Esophagus (tissue), 2 donors: Measurements from ENCODE around the gene LGALS8. TPM values are rescaled to one million over a fixed set of nuclear protein-coding genes. Genes with fewer than 3 reads are reported as not detected.

ENCODE experiments used
- H3K27ac ChIP-seq, 2 donors: one replicate each; pipeline ENCODE4 v1.5.1; 2013; ENCODE audit warnings: low read depth in 2 of 2, mild to moderate bottlenecking in 2 of 2, inconsistent platforms in 1 of 2, low read length in 1 of 2, moderate library complexity in 1 of 2
- H3K27me3 ChIP-seq, 2 donors: one replicate each; pipeline ENCODE4 v1.6.1; 2013; ENCODE audit warnings: low read length in 2 of 2, control low read depth in 1 of 2, mild to moderate bottlenecking in 1 of 2; ENCODE audit not compliant: insufficient read depth in 2 of 2, control insufficient read depth in 1 of 2
- H3K36me3 ChIP-seq, 2 donors: one replicate each; pipeline ENCODE4 v1.6.1; 2013; ENCODE audit warnings: low read length in 1 of 2; ENCODE audit not compliant: control insufficient read depth in 2 of 2, insufficient read depth in 2 of 2
- H3K4me1 ChIP-seq, 2 donors: one replicate each; pipeline ENCODE4 v1.6.1; 2013; ENCODE audit warnings: low read length in 1 of 2; ENCODE audit not compliant: control insufficient read depth in 2 of 2, insufficient read depth in 2 of 2
- H3K4me3 ChIP-seq, 2 donors: one replicate each; pipeline ENCODE4 v1.5.1; 2013; ENCODE audit warnings: low read length in 2 of 2, mild to moderate bottlenecking in 2 of 2, low read depth in 1 of 2, moderate library complexity in 1 of 2
- H3K9me3 ChIP-seq, 2 donors: one replicate each; pipeline ENCODE4 v1.6.1; 2013; ENCODE audit warnings: mild to moderate bottlenecking in 2 of 2, low read depth in 1 of 2, low read length in 1 of 2, moderate library complexity in 1 of 2; ENCODE audit not compliant: control insufficient read depth in 2 of 2, insufficient read depth in 1 of 2
- WGBS, 2 donors: extraction: QIAGEN DNeasy Blood & Tissue Kit; methylation state at CpG; one replicate each; pipeline ENCODE4 v1.1.7; 2013; 5-methylcytosine and 5-hydroxymethylcytosine counted together
- polyA plus RNA-seq, 2 donors: library from polyadenylated mRNA; stranded (reverse); fragments of 200-250 nt; gene quantifications; one replicate each; pipeline ENCODE4 v1.2.3, GENCODE V29; 2013
- donor health status: healthy with polysubstance abuse.
- donor health status: Bipolar disorder and iron deficiency.

Gene LGALS8
- polyA plus RNA-seq, 2 donors: 22.1 to 22.6 TPM

DNA sequence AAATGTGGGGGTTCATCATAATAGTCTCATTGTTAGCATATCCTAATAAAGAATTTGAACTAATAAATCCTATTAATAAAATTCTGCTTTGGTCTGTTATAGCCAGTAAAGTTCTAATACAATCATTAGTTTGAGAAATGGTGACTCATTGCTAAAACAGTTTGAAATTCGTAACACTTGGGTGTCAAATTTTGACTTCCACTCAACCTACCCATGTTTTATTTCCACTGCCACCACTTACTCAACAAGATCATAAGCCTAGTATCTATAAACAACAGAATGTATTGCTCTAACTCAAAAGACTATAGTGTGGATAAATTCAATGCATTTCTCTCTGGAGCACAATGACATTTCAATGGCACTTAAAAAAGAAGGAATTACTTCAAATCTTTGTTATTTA lies 29.1 kb downstream of the LGALS8 start:
- Histone ChIP-seq H3K27me3 (no peaks in the 10 kb centered on the region), H3K4me3 (no peak overlapping the region), H3K4me1 (no peaks in the 10 kb centered on the region), H3K36me3 (peaks cover 33 to 40% of the 10 kb centered on the region in 2 donors), H3K27ac (no peak overlapping the region), H3K9me3 (no peaks in the 10 kb centered on the region)
- WGBS, 2 donors: 25 to 26% methylated on average over 1 of the region's 1 CpG

- Histone ChIP-seq H3K27ac (no peak overlapping the region), H3K4me1 (no peaks in the 10 kb centered on the region), H3K4me3 (no peak overlapping the region), H3K9me3 (no peaks in the 10 kb centered on the region), H3K27me3 (no peaks in the 10 kb centered on the region), H3K36me3 (peaks cover 31 to 40% of the 10 kb centered on the region in 2 donors)
- 79 to 81% methylated on average over 8 of the region's 8 CpGs for WGBS, 2 donors
These were observed 29.6 kb downstream of the LGALS8 start for GRCh38 chr1:236553370-236553769.

DNA sequence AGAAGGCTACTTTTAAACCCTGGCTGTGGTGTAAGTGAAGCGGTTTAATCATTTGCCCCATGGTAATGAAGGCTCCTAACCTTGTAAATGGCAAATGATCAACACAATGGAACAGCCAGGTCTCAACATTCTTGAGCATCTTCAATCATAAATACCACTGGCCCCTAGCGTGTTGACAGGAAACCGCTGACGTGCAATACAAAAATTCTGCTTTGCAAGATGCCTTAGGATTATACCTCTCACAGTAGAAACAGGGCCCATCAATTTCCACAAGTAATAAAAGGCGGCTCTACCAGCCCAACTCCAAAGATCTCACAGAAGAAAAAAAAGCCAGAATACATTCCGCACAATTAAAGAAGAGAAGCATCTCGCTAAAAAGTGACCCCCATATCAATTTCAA lies 32.8 kb downstream of the LGALS8 start:
- H3K27ac ChIP-seq: no peak overlapping the region
- H3K4me1 ChIP-seq: no peaks in the 10 kb centered on the region
- no peaks in the 10 kb centered on the region for H3K27me3 ChIP-seq
- peaks cover 25 to 30% of the 10 kb centered on the region in 2 donors for H3K36me3 ChIP-seq
- H3K9me3 ChIP-seq: no peaks in the 10 kb centered on the region
- 96% methylated on average over 7 of the region's 7 CpGs for WGBS, 2 donors
- no peak overlapping the region for H3K4me3 ChIP-seq

GRCh38 chr1:236558081-236558480 lies 34.3 kb downstream of the LGALS8 start:
- WGBS, 2 donors: 76 to 90% methylated on average over 9 of the region's 9 CpGs
- Histone ChIP-seq H3K36me3 (peaks cover 26 to 30% of the 10 kb centered on the region in 2 donors), H3K4me1 (no peaks in the 10 kb centered on the region), H3K9me3 (no peaks in the 10 kb centered on the region), H3K4me3 (no peak overlapping the region), H3K27ac (no peak overlapping the region), H3K27me3 (no peaks in the 10 kb centered on the region)

DNA sequence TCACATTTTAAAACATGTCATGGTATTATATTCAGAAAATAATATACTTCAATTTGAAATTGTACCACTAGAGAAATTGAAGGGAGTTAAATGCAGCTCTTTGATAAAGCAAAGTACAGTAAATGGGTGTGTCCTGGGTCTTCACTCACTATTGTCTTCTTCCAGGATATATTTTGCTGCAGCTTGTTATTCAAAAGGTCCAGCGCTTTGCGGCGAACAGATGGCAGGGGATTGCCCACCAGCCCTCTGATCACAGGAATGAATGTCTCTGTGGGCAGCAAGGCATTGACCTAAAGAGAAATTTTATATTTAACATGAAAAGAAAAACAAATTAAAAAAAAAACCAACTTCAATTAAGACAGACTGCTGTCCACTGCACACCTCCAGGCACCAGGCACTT lies 35.1 kb downstream of the LGALS8 start:
- Histone ChIP-seq H3K27me3 (no peaks in the 10 kb centered on the region), H3K9me3 (no peaks in the 10 kb centered on the region), H3K4me3 (no peak overlapping the region), H3K4me1 (no peaks in the 10 kb centered on the region), H3K27ac (no peak overlapping the region), H3K36me3 (peaks cover 23 to 26% of the 10 kb centered on the region in 2 donors)
- 95 to 99% methylated on average over 3 of the region's 3 CpGs for WGBS, 2 donors

DNA sequence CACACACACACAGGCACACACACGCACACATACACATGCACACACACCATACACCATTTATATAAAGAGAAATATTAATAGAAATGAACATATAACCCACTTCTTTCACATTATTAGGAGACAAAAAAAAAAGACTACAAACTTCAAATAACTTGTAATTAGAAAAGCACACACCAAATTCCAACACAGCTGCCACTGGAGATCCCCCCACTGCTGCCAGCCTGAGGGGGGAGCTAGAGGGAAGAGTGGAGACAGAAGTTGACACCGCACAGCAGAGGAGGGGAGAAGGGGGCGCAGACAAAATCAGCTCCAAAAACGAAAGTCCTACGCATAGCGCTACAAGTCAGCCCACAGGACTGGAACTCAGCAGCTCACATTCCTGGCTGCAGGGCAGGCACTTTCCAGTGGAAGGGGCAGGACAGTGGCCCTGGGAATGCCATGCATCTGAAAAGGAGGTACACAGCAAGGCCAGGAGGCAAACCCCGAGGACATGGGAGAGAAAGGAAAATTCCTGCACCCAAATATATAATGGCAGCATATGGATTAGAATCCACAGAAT lies 36.5 kb downstream of the LGALS8 start:
- Histone ChIP-seq H3K9me3 (no peaks in the 10 kb centered on the region), H3K4me1 (no peaks in the 10 kb centered on the region), H3K27me3 (no peaks in the 10 kb centered on the region), H3K4me3 (no peak overlapping the region), H3K27ac (no peak overlapping the region), H3K36me3 (peaks cover 25 to 28% of the 10 kb centered on the region in 2 donors)
- WGBS, 2 donors: 93 to 96% methylated on average over 7 of the region's 7 CpGs

DNA sequence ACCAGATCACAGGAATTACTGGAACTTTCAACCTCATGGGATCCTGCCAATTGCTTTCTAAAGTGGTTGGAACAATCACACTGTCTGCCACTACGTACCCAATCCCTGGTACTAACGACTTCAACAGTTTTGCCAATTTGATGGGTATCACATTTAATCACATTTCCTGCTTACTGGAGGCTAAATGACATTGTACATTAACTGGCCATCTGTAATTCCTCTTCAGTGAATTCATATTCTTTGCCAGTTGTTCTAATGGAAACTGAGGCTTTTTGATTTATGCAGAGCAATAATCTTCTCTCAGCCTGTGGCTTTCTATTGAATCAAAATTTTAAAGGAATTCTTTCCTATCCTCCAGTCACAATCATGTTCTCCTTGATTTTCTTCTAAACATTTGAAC lies 38.2 kb downstream of the LGALS8 start:
- H3K27me3 ChIP-seq: no peaks in the 10 kb centered on the region
- no peak overlapping the region for H3K27ac ChIP-seq
- H3K4me1 ChIP-seq: no peaks in the 10 kb centered on the region
- H3K9me3 ChIP-seq: no peaks in the 10 kb centered on the region
- WGBS, 2 donors: 81 to 83% methylated on average over 2 of the region's 2 CpGs
- no peak overlapping the region for H3K4me3 ChIP-seq
- peaks cover 15 to 20% of the 10 kb centered on the region in 2 donors for H3K36me3 ChIP-seq

DNA sequence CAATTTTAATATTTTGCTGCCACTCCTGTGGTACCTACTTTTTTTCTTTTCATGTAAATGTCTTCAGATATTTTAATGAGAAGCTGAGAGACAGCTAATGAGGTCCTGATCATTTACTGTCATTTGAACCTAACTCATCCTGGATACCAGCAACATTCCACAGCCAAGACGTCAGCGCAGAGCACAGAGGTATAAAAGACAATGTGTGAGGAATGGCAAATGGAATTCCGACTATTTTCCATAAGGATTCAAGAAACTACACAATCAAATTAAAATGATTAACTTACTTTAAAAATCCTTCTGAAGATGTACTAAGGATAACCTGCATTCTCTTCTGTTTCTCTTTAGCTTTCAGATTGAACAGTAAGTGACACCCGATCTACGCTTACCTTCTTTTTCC lies 41.7 kb downstream of the LGALS8 start:
- no peak overlapping the region for H3K4me3 ChIP-seq
- no peaks in the 10 kb centered on the region for H3K9me3 ChIP-seq
- peaks cover 14 to 21% of the 10 kb centered on the region in 2 donors for H3K36me3 ChIP-seq
- no peak overlapping the region for H3K27ac ChIP-seq
- 96 to 97% methylated on average over 5 of the region's 5 CpGs for WGBS, 2 donors
- H3K27me3 ChIP-seq: no peaks in the 10 kb centered on the region
- H3K4me1 ChIP-seq: no peaks in the 10 kb centered on the region

DNA sequence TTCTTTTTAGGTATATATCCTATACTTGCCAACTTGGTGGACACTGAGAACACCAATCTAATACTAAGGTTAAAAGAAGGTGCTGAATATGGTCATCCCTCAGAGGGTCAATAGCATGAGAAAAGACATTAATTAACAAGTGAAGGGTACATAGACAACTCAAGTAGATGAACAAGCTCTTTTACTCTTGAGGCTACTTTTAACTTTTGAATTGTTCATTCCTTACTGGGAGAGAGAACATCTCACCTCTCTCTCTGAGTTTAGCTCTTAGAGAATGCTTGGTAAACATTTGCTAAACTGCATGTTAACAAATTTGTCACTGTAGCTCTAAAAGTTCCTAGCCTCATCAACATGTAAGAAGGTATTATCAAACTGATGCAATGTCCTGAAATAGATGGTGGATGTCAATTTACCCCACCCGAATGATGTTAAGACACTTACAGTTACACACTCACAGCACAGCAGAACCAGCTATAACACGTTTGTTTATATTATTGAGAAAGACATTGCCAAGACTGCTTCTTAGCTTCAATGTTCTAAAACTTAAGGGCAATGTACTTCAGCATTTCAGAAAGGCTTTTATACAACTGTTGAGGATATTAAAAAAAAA lies 44.6 kb downstream of the LGALS8 start:
- Histone ChIP-seq H3K27ac (no peak overlapping the region), H3K27me3 (no peaks in the 10 kb centered on the region), H3K9me3 (no peaks in the 10 kb centered on the region), H3K4me1 (no peaks in the 10 kb centered on the region), H3K4me3 (no peak overlapping the region), H3K36me3 (peaks cover 10 to 27% of the 10 kb centered on the region in 2 donors)
- 74 to 84% methylated on average over 2 of the region's 2 CpGs for WGBS, 2 donors

DNA sequence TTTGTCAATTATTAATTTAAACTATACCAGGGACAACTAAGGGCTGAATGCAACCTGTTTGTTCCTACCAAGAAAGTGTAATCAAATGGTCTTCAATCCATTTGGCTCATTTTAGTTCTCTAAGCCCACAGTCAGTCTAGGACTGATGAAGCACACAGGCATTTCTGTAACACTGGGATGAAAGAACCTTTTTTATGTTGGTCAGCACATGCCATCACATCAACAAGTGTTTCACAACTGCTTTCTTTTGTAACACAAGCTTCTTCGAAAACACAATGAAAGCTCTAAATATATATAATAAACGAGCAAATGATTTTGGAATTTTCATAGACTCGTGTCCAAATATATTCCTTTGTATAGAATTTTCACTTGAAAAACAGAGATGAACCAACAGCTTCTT lies 51.7 kb downstream of the LGALS8 start:
- Histone ChIP-seq H3K27me3 (no peaks in the 10 kb centered on the region), H3K9me3 (no peaks in the 10 kb centered on the region), H3K4me1 (no peaks in the 10 kb centered on the region), H3K4me3 (no peak overlapping the region), H3K36me3 (peaks cover 3 to 13% of the 10 kb centered on the region in 2 donors), H3K27ac (no peak overlapping the region)
- WGBS, 2 donors: 84 to 90% methylated on average over 3 of the region's 3 CpGs
